ENCODE data around the gene KCTD8. TPM values are rescaled to one million over a fixed set of nuclear protein-coding genes. Genes with fewer than 3 reads are reported as not detected.
"Not testable (repeated sequence)": the region's sequence is repeated elsewhere in the genome, so short reads cannot be mapped to it uniquely, and the experiment has no call there.

Gene KCTD8
- total RNA-seq, 4 donors from 2014 or later = 0.63 to 1.5 (median 1.1) TPM; not detected in 1

DNA sequence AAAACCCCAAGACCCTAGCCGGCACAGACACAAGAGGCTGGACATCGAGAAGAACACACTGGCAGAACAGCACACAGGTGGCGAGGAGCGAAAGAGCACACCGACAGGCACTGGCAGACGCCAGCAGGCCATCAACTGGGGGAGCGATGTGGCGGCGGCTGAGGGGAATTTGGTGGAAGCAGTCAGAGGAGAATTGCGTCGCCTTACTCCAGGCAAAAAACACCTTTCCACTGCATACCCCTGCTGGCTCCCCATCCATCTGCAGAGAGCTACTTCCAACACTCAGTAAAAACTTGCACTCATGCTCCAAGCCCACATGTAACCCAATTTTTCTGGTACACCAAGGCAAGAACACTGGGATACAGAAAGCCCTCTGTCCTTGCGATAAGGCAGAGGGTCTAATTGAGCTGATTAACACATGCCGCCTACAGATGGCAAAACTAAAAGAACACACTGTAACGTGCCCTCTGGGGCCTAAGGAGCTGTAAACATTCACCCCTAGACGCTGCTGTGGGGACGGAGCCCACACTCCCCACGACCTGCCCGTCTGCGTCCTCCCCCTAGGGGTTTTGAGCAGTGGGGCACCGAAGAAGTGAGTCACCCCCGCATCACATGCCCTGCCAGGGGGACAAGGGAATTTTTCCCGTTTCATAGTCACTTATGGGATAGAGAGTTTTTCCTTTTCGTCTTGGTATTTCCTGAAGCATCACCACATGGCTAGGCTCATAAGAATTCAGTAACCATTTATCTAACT is 262.3 kb downstream of the KCTD8 start:
- no peak for DNase-seq (ENCODE audit: low spot score in 2 of 2)
- Histone ChIP-seq H3K27me3 (no peaks in the 10 kb centered on the region), H3K4me1 (no peaks in the 10 kb centered on the region), H3K27ac (no peak overlapping the region), H3K36me3 (no peaks in the 10 kb centered on the region), H3K4me3 (no peak overlapping the region), H3K9me3 (peaks cover 0 to 8% (median 0%) of the 10 kb centered on the region in 4 donors)
- WGBS, 2 donors = 67 to 74% methylated on average over 22 to 23 of the region's 23 CpGs
- TF ChIP-seq, protein P1, sequence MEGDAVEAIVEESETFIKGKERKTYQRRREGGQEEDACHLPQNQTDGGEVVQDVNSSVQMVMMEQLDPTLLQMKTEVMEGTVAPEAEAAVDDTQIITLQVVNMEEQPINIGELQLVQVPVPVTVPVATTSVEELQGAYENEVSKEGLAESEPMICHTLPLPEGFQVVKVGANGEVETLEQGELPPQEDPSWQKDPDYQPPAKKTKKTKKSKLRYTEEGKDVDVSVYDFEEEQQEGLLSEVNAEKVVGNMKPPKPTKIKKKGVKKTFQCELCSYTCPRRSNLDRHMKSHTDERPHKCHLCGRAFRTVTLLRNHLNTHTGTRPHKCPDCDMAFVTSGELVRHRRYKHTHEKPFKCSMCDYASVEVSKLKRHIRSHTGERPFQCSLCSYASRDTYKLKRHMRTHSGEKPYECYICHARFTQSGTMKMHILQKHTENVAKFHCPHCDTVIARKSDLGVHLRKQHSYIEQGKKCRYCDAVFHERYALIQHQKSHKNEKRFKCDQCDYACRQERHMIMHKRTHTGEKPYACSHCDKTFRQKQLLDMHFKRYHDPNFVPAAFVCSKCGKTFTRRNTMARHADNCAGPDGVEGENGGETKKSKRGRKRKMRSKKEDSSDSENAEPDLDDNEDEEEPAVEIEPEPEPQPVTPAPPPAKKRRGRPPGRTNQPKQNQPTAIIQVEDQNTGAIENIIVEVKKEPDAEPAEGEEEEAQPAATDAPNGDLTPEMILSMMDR (IDR thresholded peaks at IDR 0.05) = no peak
- TF ChIP-seq EP300 (IDR thresholded peaks at IDR 0.05) (no peak), POLR2A (IDR thresholded peaks at IDR 0.05) (no peak)

DNA sequence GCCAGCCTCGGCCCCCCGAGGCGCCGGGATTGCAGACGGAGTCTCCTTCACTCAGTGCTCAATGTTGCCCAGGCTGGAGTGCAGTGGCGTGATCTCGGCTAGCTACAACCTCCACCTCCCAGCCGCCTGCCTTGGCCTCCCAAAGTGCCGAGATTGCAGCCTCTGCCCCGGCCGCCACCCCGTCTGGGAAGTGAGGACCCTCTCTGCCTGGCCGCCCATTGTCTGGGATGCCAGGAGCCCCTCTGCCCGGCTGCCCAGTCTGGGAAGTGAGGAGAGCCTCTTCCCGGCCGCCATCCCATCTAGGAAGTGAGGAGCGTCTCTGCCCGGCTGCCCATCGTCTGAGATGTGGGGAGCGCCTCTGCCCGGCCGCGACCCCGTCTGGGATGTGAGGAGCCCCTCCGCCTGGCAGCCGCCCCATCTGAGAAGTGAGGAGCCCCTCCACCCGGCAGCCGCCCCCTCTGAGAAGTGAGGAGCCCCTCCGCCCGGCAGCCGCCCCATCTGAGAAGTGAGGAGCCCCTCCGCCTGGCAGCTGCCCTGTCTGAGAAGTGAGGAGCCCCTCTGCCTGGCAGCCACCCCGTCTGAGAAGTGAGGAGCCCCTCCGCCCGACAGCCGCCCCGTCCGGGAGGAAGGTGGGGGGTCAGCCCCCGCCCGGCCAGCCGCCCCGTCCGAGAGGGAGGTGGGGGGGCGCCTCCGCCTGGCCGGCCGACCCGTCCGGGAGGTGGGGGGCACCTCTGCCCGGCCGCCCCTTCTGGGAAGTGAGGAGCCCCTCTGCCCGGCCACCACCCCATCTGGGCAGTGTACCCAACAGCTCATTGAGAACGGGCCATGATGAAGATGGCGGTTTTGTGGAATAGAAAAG is 266.9 kb downstream of the KCTD8 start:
- not testable (repeated sequence) for H3K4me3 ChIP-seq; DNase-seq (ENCODE audit: low spot score in 2 of 2); H3K9me3 ChIP-seq; H3K4me1 ChIP-seq; H3K36me3 ChIP-seq; H3K27ac ChIP-seq; H3K27me3 ChIP-seq
- 94 to 96% methylated on average over 24 to 36 of the region's 54 CpGs for WGBS, 2 donors

DNA sequence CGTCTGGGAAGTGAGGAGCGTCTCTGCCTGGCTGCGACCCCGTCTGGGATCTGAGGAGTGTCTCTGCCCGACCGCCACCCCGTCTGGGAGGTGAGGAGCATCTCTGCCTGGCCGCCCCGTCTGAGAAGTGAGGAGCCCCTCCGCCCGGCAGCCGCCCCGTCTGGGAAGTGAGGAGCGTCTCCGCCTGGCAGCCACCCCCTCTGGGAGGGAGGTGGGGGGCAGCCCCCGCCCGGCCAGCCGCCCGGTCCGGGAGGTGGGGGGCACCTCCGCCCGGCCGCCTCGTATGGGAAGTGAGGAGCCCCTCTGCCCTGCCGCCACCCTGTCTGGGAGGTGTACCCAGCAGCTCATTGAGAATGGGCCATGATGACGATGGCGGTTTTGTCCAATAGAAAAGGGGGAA is 280.8 kb downstream of the KCTD8 start:
- H3K27me3 ChIP-seq; H3K9me3 ChIP-seq; H3K27ac ChIP-seq; DNase-seq (ENCODE audit: low spot score in 2 of 2); H3K36me3 ChIP-seq; H3K4me1 ChIP-seq; H3K4me3 ChIP-seq: not testable (repeated sequence)
- WGBS, 2 donors = 96 to 100% methylated on average over 8 to 20 of the region's 27 CpGs

DNA sequence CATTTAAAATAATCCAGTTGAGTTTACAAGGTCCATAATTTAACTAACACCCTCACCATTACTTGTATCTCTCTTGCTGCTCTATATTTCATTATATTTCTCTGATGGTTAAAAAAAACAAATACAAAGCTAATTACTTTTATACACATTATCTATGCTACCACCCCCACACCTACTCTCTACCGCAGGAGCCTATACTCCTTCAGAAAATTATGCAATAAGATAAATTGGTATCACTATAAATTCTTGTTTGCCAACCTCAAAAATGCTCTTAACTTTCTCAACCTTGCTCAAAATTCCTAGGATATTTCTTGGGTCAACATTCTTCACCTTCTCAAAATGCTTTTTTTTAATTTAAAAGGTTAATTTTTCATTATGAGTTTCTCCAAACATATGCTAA is 282.7 kb downstream of the KCTD8 start:
- Histone ChIP-seq H3K4me3 (no peak overlapping the region), H3K27me3 (no peaks in the 10 kb centered on the region), H3K9me3 (peaks cover 0 to 8% (median 0%) of the 10 kb centered on the region in 4 donors), H3K4me1 (no peaks in the 10 kb centered on the region), H3K36me3 (no peaks in the 10 kb centered on the region), H3K27ac (no peak overlapping the region)
- TF ChIP-seq, protein P1 (IDR thresholded peaks at IDR 0.05) = no peak
- TF ChIP-seq EP300 (IDR thresholded peaks at IDR 0.05) = no peak
- TF ChIP-seq POLR2A (IDR thresholded peaks at IDR 0.05) = no peak
- no peak for DNase-seq (ENCODE audit: low spot score in 2 of 2)
- 43 to 91% methylated on average over 1 of the region's 1 CpG for whole genome bisulfite sequencing, 2 donors

DNA sequence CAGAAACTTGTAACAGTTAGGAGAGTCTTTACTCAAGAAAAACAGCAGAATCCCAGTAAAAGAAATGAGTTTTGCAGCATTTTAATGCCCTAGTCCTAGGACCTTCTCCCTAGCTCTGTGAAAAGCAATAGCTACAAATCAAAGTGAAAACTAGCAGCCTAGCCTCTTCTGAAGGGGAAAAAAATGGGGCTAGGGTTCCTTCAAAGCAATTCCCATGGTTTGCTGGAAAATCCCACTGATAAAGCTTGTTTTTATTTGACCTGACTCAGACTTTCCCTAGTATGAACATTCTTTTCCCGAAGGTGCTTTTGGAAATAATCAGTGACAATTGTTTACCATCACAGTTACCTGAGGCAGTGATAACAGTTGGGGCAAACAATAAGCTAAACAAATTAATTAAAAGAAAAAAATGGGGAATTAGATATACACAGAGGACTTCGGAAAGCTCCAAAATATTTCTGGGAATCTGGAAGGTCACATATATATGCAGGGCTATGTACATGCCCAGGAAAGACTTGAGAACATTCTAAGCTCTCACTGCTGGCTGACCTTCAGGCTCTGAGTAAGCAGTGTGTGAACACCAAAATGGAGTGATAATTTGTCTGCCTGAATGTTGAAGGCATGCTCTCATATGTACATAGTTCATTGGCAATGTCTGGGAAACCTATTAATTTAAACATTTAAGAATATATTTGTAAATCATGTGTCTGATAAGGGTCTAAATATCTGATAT is 285.9 kb downstream of the KCTD8 start:
- H3K27ac ChIP-seq = no peak overlapping the region
- no peaks in the 10 kb centered on the region for H3K4me1 ChIP-seq
- no peak overlapping the region for H3K4me3 ChIP-seq
- WGBS, 2 donors = 80 to 86% methylated on average over 2 of the region's 2 CpGs
- peaks cover 0 to 6% (median 0%) of the 10 kb centered on the region in 4 donors for H3K9me3 ChIP-seq
- TF ChIP-seq, protein P1 (IDR thresholded peaks at IDR 0.05) = no peak
- TF ChIP-seq EP300 (IDR thresholded peaks at IDR 0.05) (no peak), POLR2A (IDR thresholded peaks at IDR 0.05) (no peak)
- no peak for DNase-seq (ENCODE audit: low spot score in 2 of 2)
- H3K27me3 ChIP-seq = no peaks in the 10 kb centered on the region
- no peaks in the 10 kb centered on the region for H3K36me3 ChIP-seq

All from tibial nerve (tissue), 4 donors.